HFF-Myc (cell line): ENCODE data around the gene GRIA2.

ENCODE experiments used
- DNase-seq: peaks from one replicate; pipeline ENCODE4 v3.0.0-alpha.2; 2011; ENCODE audit warnings: low read depth; ENCODE audit errors: extremely low read depth
- H3K4me3 ChIP-seq: replicated peaks from 2 replicates; pipeline ENCODE4 v1.5.1; 2011; ENCODE audit warnings: low read depth, mild to moderate bottlenecking, control low read depth, low read length
- TF ChIP-seq, protein P1 (sequence below): IDR thresholded peaks from 2 replicates; pipeline ENCODE4 v1.5.1; 2012; ENCODE audit warnings: mild to moderate bottlenecking, low read depth, low read length, control low read depth; ENCODE audit errors: missing control alignments

Gene GRIA2

DNA sequence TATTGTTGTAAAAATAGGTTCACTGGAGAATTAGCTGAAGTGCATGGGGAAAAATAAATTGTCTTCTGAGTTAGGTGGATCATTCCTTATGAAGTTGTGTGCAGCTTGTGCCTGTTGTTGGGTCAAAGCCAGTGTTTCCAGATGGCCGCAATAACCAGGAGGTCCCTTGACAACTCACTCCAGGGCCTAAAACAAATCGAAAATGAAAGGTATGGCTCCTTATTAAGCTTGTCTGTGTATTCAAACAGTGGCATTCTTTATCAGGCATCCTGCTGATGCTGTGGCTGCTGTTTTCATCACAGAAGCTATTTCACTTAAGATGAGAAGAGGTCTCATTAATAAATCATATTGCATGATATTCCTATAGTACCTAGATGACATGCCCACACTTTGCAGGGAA is 80.2 kb downstream of the GRIA2 start:
- TF ChIP-seq, protein P1, sequence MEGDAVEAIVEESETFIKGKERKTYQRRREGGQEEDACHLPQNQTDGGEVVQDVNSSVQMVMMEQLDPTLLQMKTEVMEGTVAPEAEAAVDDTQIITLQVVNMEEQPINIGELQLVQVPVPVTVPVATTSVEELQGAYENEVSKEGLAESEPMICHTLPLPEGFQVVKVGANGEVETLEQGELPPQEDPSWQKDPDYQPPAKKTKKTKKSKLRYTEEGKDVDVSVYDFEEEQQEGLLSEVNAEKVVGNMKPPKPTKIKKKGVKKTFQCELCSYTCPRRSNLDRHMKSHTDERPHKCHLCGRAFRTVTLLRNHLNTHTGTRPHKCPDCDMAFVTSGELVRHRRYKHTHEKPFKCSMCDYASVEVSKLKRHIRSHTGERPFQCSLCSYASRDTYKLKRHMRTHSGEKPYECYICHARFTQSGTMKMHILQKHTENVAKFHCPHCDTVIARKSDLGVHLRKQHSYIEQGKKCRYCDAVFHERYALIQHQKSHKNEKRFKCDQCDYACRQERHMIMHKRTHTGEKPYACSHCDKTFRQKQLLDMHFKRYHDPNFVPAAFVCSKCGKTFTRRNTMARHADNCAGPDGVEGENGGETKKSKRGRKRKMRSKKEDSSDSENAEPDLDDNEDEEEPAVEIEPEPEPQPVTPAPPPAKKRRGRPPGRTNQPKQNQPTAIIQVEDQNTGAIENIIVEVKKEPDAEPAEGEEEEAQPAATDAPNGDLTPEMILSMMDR, result no peak
- DNase-seq, result no peak
- no peak overlapping the region for H3K4me3 ChIP-seq

DNA sequence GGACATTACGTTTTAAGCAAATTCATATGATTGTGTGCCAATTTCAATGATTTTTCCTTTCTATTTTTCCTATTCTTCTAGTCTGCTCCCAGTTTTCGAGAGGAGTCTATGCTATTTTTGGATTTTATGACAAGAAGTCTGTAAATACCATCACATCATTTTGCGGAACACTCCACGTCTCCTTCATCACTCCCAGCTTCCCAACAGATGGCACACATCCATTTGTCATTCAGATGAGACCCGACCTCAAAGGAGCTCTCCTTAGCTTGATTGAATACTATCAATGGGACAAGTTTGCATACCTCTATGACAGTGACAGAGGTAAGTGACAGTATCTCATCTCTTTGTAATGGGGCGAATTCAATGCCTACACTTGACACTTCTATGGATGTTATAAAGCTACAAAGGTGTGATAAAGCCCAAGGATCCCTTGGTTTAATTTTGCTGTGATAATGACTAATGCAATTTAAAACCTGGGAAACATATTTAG is 83.0 kb downstream of the GRIA2 start:
- TF ChIP-seq, protein P1, result no peak
- H3K4me3 ChIP-seq, result no peak overlapping the region
- no peak for DNase-seq

DNA sequence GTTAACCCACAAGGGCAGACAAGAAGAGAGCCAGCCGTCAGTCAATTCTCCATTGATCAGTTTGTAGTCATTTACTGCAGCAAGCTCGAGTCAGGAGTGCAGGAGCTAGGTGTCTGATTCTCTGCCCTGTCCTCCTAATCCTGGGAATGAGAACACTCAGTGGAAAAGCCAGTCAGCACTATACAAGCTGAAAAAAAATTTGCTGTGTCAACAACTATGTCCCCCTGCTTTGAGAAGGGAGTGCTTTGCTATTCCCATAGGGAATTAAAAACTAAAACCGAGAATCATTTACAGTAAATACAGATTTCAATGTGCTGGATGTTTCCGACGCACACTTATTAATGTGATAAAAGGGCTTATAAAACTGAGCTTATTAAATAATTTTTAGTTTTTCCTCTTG is 84.2 kb downstream of the GRIA2 start:
- no peak for DNase-seq
- TF ChIP-seq, protein P1, result no peak
- H3K4me3 ChIP-seq, result no peak overlapping the region

DNA sequence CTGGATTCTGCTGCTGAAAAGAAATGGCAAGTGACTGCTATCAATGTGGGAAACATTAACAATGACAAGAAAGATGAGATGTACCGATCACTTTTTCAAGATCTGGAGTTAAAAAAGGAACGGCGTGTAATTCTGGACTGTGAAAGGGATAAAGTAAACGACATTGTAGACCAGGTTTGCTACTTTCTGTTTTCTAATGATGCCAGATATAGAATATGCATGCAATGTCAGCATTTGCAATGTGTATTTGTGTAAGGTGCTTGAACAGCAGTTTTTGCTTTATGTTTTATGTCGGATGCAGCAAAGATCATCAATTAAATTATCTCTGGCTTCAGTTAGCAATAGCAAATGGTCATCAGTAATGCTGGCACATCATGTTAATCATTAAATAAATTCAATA is 92.2 kb downstream of the GRIA2 start:
- no peak overlapping the region for H3K4me3 ChIP-seq
- no peak for DNase-seq
- TF ChIP-seq, protein P1, result no peak

DNA sequence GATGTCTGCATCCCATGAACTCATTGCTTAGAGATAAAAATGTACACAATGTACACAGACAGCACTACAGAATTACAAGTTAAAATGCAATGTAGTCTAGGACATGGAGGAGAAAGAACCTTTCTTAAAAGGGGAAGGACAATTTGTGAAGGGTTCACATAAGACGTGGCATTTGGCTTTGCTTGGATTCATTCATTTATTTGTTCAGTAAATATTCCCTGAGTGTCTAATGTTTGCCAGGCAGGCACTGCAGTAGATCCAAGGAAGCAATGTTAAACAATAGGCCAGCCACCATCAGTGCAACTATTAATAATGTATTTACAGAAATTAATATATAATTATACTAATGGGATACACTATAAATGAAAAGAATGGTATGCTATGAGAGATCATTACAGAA is 94.4 kb downstream of the GRIA2 start:
- H3K4me3 ChIP-seq, result no peak overlapping the region
- no peak for DNase-seq
- TF ChIP-seq, protein P1, result no peak

DNA sequence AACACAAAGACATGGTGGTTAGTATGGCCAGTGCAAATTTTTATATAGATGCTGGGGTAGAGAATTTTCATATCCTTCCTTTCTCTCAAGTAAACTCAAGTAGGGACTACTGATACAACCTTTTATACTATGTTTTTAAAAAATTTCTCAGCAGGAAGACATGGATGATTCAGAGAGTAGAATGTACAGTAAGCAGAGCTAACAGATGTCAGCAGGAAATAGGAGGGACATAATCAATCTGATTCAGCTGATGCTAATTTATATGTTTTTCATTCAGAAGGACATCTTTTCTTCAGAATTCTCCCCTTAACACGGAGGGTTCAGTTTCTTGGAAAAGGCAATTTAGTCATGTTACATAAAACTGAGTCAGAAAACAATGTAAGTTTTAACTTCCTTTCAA is 95.4 kb downstream of the GRIA2 start:
- no peak overlapping the region for H3K4me3 ChIP-seq
- TF ChIP-seq, protein P1, result no peak
- DNase-seq, result no peak

DNA sequence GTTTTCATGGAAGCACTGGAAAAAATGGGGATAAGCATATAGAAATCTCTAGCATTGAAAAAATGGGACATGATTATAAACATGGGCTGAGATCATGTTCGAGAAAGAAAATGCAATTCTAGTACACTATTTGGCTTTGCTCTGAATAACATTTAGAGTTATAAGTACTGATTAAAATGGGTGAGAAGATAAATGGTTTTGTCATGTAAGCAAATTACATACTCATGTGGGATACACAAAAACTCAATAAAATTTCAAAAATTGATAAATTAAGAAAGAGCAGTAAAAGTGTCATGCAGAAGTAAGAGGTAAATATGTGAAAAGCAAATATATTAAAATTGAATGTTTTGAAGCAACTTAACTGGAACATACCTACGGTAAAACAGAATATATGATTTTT is 99.6 kb downstream of the GRIA2 start:
- TF ChIP-seq, protein P1, result no peak
- no peak for DNase-seq
- H3K4me3 ChIP-seq, result no peak overlapping the region
